Cardiac fibroblast (primary cell): Measurements from ENCODE around the gene SIRT2.

Experiments
- DNase-seq, 2 donors: peaks; one replicate each; pipeline versions ENCODE4 v3.0.0 to v3.0.0-alpha.2; 2010; ENCODE audit warnings: low read depth in 2 of 2
- H3K4me3 ChIP-seq, 2 donors: replicated peaks in 1 of 2; 1 replicate in 1 of 2; 2 replicates in 1 of 2; pipeline ENCODE4 v1.5.1; 2011; ENCODE audit warnings: low read depth in 2 of 2, low read length in 2 of 2, mild to moderate bottlenecking in 2 of 2, moderate library complexity in 1 of 2
- CTCF ChIP-seq: IDR thresholded peaks from one replicate; pipeline ENCODE4 v1.5.1; 2011; ENCODE audit warnings: low read depth, mild to moderate bottlenecking, low read length, inconsistent platforms

SIRT2 gene

GRCh38 chr19:38904581-38905539, 5.4 kb upstream of the SIRT2 start:
- no peak overlapping the region for H3K4me3 ChIP-seq
- TF ChIP-seq CTCF, result no peak
- peak in 1 of 2 donors; percentile 11 for DNase-seq

GRCh38 chr19:38901683-38902082, 2.3 kb upstream of the SIRT2 start:
- DNase-seq, result no peak
- H3K4me3 ChIP-seq, result no peak overlapping the region
- no peak for TF ChIP-seq CTCF

- DNase-seq, result peak; percentile 17 to 29
- H3K4me3 ChIP-seq, result peak overlapping the region; percentile 78 to 93
- no peak for TF ChIP-seq CTCF
These were observed 1.3 kb upstream of the SIRT2 start for GRCh38 chr19:38900743-38901190.

GRCh38 chr19:38900202-38900629, 798 bp upstream of the SIRT2 start:
- TF ChIP-seq CTCF, result no peak
- DNase-seq, result no peak
- H3K4me3 ChIP-seq, result peak overlapping the region; percentile 78 to 93

GRCh38 chr19:38898788-38899446, 501 bp downstream of the SIRT2 start:
- peak overlapping the region; percentile 78 to 88 for H3K4me3 ChIP-seq
- TF ChIP-seq CTCF, result no peak
- peak; percentile 13 to 20 for DNase-seq

GRCh38 chr19:38894968-38895367, 4.5 kb downstream of the SIRT2 start:
- H3K4me3 ChIP-seq, result no peak overlapping the region
- no peak for TF ChIP-seq CTCF
- no peak for DNase-seq
